GM19452 (cell line): Measurements from ENCODE around the gene PATE4.
"Not testable (repeated sequence)": the region's sequence is repeated elsewhere in the genome, so short reads cannot be mapped to it uniquely, and the experiment has no call there.

ENCODE experiments used
- ATAC-seq: cut with Tn5 transposase; IDR thresholded peaks from one replicate; pipeline ENCODE4 v1.9.1; 2021; ENCODE audit not compliant: unreplicated experiment

PATE4 gene

GRCh38 chr11:125833016-125833415 is at the start of gene PATE4:
Gene PATE4 (plus strand): TSS chr11:125833316. CDS start chr11:125833360, 44 bp downstream.
- ATAC-seq = no peak

- no peak for ATAC-seq
These were observed 48.4 kb upstream of the PATE4 start for GRCh38 chr11:125784678-125785077.

- no peak for ATAC-seq
These were observed 45.3 kb upstream of the PATE4 start, which contains the start of gene PATE3 for GRCh38 chr11:125787827-125788226. Gene PATE3 (plus strand): TSS chr11:125788127. CDS start chr11:125788152, 25 bp downstream.

- ATAC-seq = no peak
These were observed 42.3 kb upstream of the PATE4 start for GRCh38 chr11:125790825-125791224.

GRCh38 chr11:125797641-125798040 is 35.5 kb upstream of the PATE4 start:
- no peak for ATAC-seq

GRCh38 chr11:125799808-125800207 is 33.3 kb upstream of the PATE4 start:
- ATAC-seq = no peak

GRCh38 chr11:125802387-125802786 is 30.7 kb upstream of the PATE4 start:
- ATAC-seq = no peak

GRCh38 chr11:125807909-125808308 is 25.2 kb upstream of the PATE4 start:
- ATAC-seq = no peak

GRCh38 chr11:125835748-125836147 is 2.6 kb downstream of the PATE4 start:
- ATAC-seq = no peak

- no peak for ATAC-seq
These were observed 9.3 kb downstream of the PATE4 start for GRCh38 chr11:125842321-125842948.

- no peak for ATAC-seq
These were observed 13.1 kb downstream of the PATE4 start for GRCh38 chr11:125846188-125846587.

- not testable (repeated sequence) for ATAC-seq
These were observed 24.6 kb downstream of the PATE4 start for GRCh38 chr11:125857670-125858069.

- not testable (repeated sequence) for ATAC-seq
These were observed 29.7 kb downstream of the PATE4 start for GRCh38 chr11:125862786-125863185.

- ATAC-seq = not testable (repeated sequence)
These were observed 32.2 kb downstream of the PATE4 start for GRCh38 chr11:125865354-125865753.

GRCh38 chr11:125869521-125869920 is 36.4 kb downstream of the PATE4 start:
- ATAC-seq = no peak

- ATAC-seq = no peak
These were observed 38.4 kb downstream of the PATE4 start for GRCh38 chr11:125871391-125872137.

GRCh38 chr11:125872138-125872491 is 39.0 kb downstream of the PATE4 start:
- no peak for ATAC-seq

- ATAC-seq = no peak
These were observed 40.9 kb downstream of the PATE4 start for GRCh38 chr11:125873881-125874555.

- peak; percentile 83 for ATAC-seq
These were observed 41.5 kb downstream of the PATE4 start for GRCh38 chr11:125874556-125875124.

- no peak for ATAC-seq
These were observed 48.2 kb downstream of the PATE4 start for GRCh38 chr11:125881291-125881690.

- ATAC-seq = no peak
These were observed 50.3 kb downstream of the PATE4 start for GRCh38 chr11:125883375-125883774.

- ATAC-seq = peak; percentile 28
These were observed 53.9 kb downstream of the PATE4 start for GRCh38 chr11:125886997-125887372.
